Measurements from ENCODE around the gene NAPEPLD. TPM values are rescaled to one million over a fixed set of nuclear protein-coding genes. Genes with fewer than 3 reads are reported as not detected.
"Not testable (repeated sequence)": the region's sequence is repeated elsewhere in the genome, so short reads cannot be mapped to it uniquely, and the experiment has no call there.

NAPEPLD gene
- polyA plus RNA-seq, 6 donors from 2014 or later = 6.0 to 9.6 (median 6.6) TPM

DNA sequence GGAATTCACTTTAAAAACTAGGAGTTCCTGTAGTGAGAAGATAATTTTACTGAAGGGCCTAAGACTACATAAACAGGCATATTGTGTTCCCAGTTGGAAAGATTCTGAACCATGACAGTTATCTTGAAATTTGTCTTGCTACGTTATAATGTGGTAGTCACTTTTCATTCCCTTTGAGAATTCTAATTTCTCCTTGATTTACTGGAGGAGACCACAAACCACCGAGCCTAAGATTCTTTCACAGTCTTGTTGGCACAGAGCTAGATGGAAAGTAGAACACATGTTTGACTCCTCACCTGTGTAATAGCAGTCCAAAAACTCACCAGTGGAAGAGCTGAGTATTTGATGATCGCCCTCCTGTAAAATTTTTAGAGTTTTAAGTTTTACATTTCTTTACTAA lies 69.1 kb downstream of the NAPEPLD start:
- Mint-ChIP-seq H3K9me3 (no peaks in the 10 kb centered on the region), H3K4me3 (peak overlapping the region in 1 of 8 donors; percentile 33), H3K27ac (no peak overlapping the region), H3K36me3 (no peaks in the 10 kb centered on the region), H3K4me1 (peaks cover 14 to 23% (median 17%) of the 10 kb centered on the region in 3 donors), H3K27me3 (no peaks in the 10 kb centered on the region)
- ATAC-seq (ENCODE audit: low read depth in 2 of 2) = no peak
- no peak for DNase-seq

DNA sequence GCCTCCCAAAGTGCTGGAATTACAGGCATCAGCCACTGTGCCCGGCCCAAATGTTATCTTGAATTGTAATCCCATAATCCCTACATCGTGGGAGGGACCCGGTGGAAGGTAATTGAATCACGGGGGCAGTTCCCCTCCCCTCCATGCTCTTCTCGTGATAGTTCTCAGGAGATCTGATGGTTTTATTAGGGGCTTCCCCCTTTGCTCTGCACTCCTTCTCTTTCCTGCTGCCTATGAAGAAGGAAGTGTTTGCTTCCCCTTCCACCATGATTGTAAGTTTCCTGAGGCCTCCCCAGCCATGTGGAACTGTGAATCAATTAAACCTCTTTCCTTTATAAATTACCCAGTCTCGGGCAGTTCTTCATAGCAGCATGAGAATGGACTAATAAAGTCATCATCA lies 70.7 kb downstream of the NAPEPLD start:
- Mint-ChIP-seq H3K4me1 (peaks cover 25 to 35% (median 29%) of the 10 kb centered on the region in 3 donors), H3K27ac (peak overlapping the region in 3 of 6 donors; percentile 54 to 71 (median 69)), H3K4me3 (peak overlapping the region in 3 of 8 donors; percentile 20 to 65 (median 29))
- DNase-seq; H3K36me3 Mint-ChIP-seq; ATAC-seq (ENCODE audit: low read depth in 2 of 2); H3K27me3 Mint-ChIP-seq; H3K9me3 Mint-ChIP-seq: not testable (repeated sequence)

GRCh38 chr7:103077318-103077717 lies 71.6 kb downstream of the NAPEPLD start:
- ATAC-seq (ENCODE audit: low read depth in 2 of 2) = no peak
- no peak for DNase-seq
- Mint-ChIP-seq H3K9me3 (no peaks in the 10 kb centered on the region), H3K4me1 (peaks cover 25 to 35% (median 29%) of the 10 kb centered on the region in 3 donors), H3K27ac (peak overlapping the region in 1 of 6 donors; percentile 65), H3K4me3 (peak overlapping the region in 2 of 8 donors; percentile 25 to 89), H3K36me3 (no peaks in the 10 kb centered on the region), H3K27me3 (no peaks in the 10 kb centered on the region)

DNA sequence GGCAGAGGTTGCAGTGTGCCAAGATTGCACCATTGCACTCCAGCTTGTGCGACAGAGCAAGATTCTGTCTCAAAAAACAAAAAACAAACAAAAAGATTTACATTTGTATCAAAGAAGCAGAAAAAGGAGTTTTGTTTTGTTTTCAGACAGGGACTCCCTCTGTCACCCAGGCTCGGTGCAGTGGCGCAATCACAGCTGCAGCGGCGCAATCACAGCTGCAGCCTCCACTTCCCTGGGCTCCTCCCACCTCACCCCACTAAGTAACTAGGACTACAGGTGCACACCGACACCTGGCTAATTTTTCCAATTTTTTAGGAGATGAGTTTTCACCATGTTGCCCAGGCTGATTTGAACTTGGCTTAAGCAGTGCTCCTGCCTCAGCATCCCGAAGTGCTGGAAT lies 72.1 kb downstream of the NAPEPLD start:
- Mint-ChIP-seq H3K4me1 (peaks cover 25 to 35% (median 29%) of the 10 kb centered on the region in 3 donors), H3K27ac (peak overlapping the region in 1 of 6 donors; percentile 85), H3K27me3 (no peaks in the 10 kb centered on the region), H3K9me3 (no peaks in the 10 kb centered on the region), H3K4me3 (peak overlapping the region in 6 of 8 donors; percentile 60 to 98 (median 94)), H3K36me3 (no peaks in the 10 kb centered on the region)
- ATAC-seq (ENCODE audit: low read depth in 2 of 2) (no peak), DNase-seq (no peak)

GRCh38 chr7:103075337-103075918 lies 73.5 kb downstream of the NAPEPLD start:
- Mint-ChIP-seq H3K9me3 (no peaks in the 10 kb centered on the region), H3K4me1 (peaks cover 25 to 35% (median 29%) of the 10 kb centered on the region in 3 donors), H3K36me3 (no peaks in the 10 kb centered on the region), H3K4me3 (peak overlapping the region; percentile 89 to 98 (median 96)), H3K27me3 (no peaks in the 10 kb centered on the region), H3K27ac (peak overlapping the region; percentile 85 to 98 (median 94))
- DNase-seq (no peak), ATAC-seq (ENCODE audit: low read depth in 2 of 2) (peak; percentile 51 to 53)

- H3K27ac Mint-ChIP-seq = peak within 1 kb of the TSS; percentile 92 to 99 (median 98)
- no peaks in the 10 kb centered on the region for H3K9me3 Mint-ChIP-seq
- DNase-seq (peak; percentile 93), ATAC-seq (ENCODE audit: low read depth in 2 of 2) (peak; percentile 80 to 81)
- peaks cover 25 to 35% (median 29%) of the 10 kb centered on the region in 3 donors for H3K4me1 Mint-ChIP-seq
- no peaks in the 10 kb centered on the region for H3K27me3 Mint-ChIP-seq
- H3K4me3 Mint-ChIP-seq = peak within 1 kb of the TSS; percentile 89 to 98 (median 96)
- no peaks in the 10 kb centered on the region for H3K36me3 Mint-ChIP-seq
Measured at GRCh38 chr7:103074519-103075336, 74.2 kb downstream of the NAPEPLD start, which contains the start of the genes ARMC10 and FBXL13. Gene ARMC10, plus strand, starts transcription at chr7:103075140. Its CDS starts 133 bp downstream, at chr7:103075273. Gene FBXL13, minus strand, starts transcription at chr7:103074796.

- peak overlapping the region; percentile 92 to 99 (median 98) for H3K27ac Mint-ChIP-seq
- H3K4me1 Mint-ChIP-seq = peaks cover 25 to 35% (median 29%) of the 10 kb centered on the region in 3 donors
- H3K4me3 Mint-ChIP-seq = peak overlapping the region; percentile 89 to 97 (median 92)
- H3K9me3 Mint-ChIP-seq = no peaks in the 10 kb centered on the region
- no peaks in the 10 kb centered on the region for H3K27me3 Mint-ChIP-seq
- DNase-seq (no peak), ATAC-seq (ENCODE audit: low read depth in 2 of 2) (no peak)
- no peaks in the 10 kb centered on the region for H3K36me3 Mint-ChIP-seq
Measured at GRCh38 chr7:103073989-103074518, 74.8 kb downstream of the NAPEPLD start.

GRCh38 chr7:103071000-103071399 lies 77.9 kb downstream of the NAPEPLD start:
- H3K27ac Mint-ChIP-seq = peak overlapping the region in 1 of 6 donors; percentile 29
- peaks cover 18 to 19% (median 18%) of the 10 kb centered on the region in 3 donors for H3K4me1 Mint-ChIP-seq
- no peak for ATAC-seq (ENCODE audit: low read depth in 2 of 2)
- no peaks in the 10 kb centered on the region for H3K9me3 Mint-ChIP-seq
- H3K27me3 Mint-ChIP-seq = no peaks in the 10 kb centered on the region
- peak overlapping the region in 1 of 8 donors; percentile 73 for H3K4me3 Mint-ChIP-seq
- no peaks in the 10 kb centered on the region for H3K36me3 Mint-ChIP-seq
- DNase-seq = no peak

- no peak for DNase-seq
- peaks cover 1 to 2% (median 2%) of the 10 kb centered on the region in 3 donors for H3K4me1 Mint-ChIP-seq
- no peaks in the 10 kb centered on the region for H3K27me3 Mint-ChIP-seq
- no peaks in the 10 kb centered on the region for H3K9me3 Mint-ChIP-seq
- no peak overlapping the region for H3K27ac Mint-ChIP-seq
- H3K36me3 Mint-ChIP-seq = no peaks in the 10 kb centered on the region
- peak overlapping the region in 1 of 8 donors; percentile 1 for H3K4me3 Mint-ChIP-seq
- ATAC-seq (ENCODE audit: low read depth in 2 of 2) = no peak
Measured at GRCh38 chr7:103068414-103069403, 80.2 kb downstream of the NAPEPLD start.

DNA sequence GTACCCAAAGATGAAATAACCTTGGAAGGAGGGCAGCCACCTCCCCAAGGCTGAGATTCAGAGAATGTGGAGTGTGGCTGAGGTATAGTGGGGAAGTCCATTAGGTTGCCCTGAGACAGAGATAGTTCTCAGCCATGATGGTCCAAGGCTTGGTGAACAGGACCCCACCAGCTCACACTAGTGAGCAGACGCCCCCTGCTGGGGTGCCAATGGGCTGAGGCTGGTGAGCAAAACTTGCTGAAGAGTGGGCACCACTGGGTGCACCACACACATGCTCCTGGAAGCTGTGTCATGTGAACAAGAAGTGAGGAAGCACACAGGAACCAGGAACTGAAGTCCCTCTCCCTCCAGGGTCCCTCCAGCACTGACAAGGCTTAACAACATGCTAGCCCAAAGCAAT lies 83.2 kb downstream of the NAPEPLD start:
- peak; percentile 73 to 77 for ATAC-seq (ENCODE audit: low read depth in 2 of 2)
- Mint-ChIP-seq H3K4me1 (no peaks in the 10 kb centered on the region), H3K27ac (no peak overlapping the region), H3K36me3 (no peaks in the 10 kb centered on the region), H3K4me3 (no peak overlapping the region), H3K9me3 (no peaks in the 10 kb centered on the region), H3K27me3 (no peaks in the 10 kb centered on the region)
- peak; percentile 36 for DNase-seq

- H3K36me3 Mint-ChIP-seq = no peaks in the 10 kb centered on the region
- H3K27me3 Mint-ChIP-seq = no peaks in the 10 kb centered on the region
- H3K9me3 Mint-ChIP-seq = no peaks in the 10 kb centered on the region
- DNase-seq (no peak), ATAC-seq (ENCODE audit: low read depth in 2 of 2) (no peak)
- no peak overlapping the region for H3K27ac Mint-ChIP-seq
- no peaks in the 10 kb centered on the region for H3K4me1 Mint-ChIP-seq
- H3K4me3 Mint-ChIP-seq = no peak overlapping the region
Measured at GRCh38 chr7:103063895-103064294, 85.0 kb downstream of the NAPEPLD start.

- Mint-ChIP-seq H3K27me3 (no peaks in the 10 kb centered on the region), H3K27ac (no peak overlapping the region), H3K9me3 (no peaks in the 10 kb centered on the region), H3K4me1 (no peaks in the 10 kb centered on the region), H3K4me3 (no peak overlapping the region), H3K36me3 (no peaks in the 10 kb centered on the region)
- no peak for ATAC-seq (ENCODE audit: low read depth in 2 of 2)
- no peak for DNase-seq
Measured at GRCh38 chr7:103059471-103059870, 89.4 kb downstream of the NAPEPLD start.

Measured in naive B cell (primary cell).